ENCODE results near the gene COL28A1.

- no peak for TF ChIP-seq CTCF (IDR thresholded peaks at IDR 0.05; ENCODE audit: low read length)
- TF ChIP-seq EZH2 (IDR thresholded peaks at IDR 0.05; ENCODE audit: borderline replicate concordance, low read length): no peak
These were observed 11.6 kb downstream of the COL28A1 start for GRCh38 chr7:7524121-7524520.

Measured in OCI-LY1 (cell line).